Measurements from ENCODE around the gene PROM2.

The PROM2 gene

DNA sequence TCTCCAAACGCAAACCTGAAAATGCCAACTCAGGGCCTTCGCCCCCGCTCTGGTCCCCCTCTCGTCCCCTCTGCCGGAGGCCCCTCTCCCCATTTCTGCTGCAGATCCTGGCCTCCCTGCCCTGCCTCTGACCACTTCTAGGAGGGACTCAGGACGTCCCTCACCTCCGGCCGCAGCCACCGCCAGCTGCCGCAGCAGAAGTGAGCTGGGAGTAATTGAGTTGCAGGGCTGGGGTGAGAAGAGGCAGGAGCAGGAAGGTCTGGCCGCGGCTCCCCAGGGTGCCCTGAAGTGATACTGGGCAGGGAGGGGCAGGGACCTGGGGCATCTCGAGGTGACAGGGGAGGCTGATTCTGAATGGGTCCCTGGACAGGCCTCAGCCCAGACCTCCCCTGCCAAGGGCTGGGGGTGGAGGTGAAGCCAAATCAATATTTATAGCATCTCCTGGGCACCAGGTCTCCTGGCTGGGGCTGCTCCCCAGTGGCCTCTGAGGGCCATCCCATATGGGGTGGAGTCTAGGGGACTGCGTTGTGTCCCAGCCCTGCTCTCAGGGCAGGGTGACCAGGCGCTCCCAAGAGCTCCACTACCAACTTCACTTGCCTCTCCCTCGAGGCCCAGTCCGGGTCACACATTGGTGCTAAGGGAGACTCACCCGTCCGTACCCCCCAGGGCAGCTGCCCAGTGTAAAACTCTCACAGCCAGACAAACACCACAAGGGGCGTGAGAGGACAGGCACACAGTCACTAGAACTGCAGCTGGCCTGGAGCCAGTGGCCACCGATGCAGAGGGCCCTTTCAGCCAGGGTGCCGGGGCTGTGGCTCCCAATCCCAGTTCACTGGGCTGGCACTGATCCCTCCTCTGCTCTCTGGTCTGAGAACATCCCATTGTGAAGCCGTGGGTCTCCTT is 55.9 kb downstream of the PROM2 start:
- Histone ChIP-seq H3K9ac (ENCODE audit: low read length) (no peak overlapping the region), H4K20me1 (ENCODE audit: low read depth, low read length) (no peaks in the 10 kb centered on the region), H3K27ac (ENCODE audit: low read depth, low read length) (no peak overlapping the region), H3K36me3 (ENCODE audit: low read length) (no peaks in the 10 kb centered on the region), H3K9me3 (ENCODE audit: insufficient read depth, low read length) (no peaks in the 10 kb centered on the region), H3K4me3 (ENCODE audit: insufficient read depth, low read length, poor library complexity, severe bottlenecking) (no peak overlapping the region), H3K27me3 (ENCODE audit: low read length) (no peaks in the 10 kb centered on the region), H3F3A (ENCODE audit: insufficient read depth) (no peaks in the 10 kb centered on the region), H3K9me2 (replicated peaks; ENCODE audit: insufficient read depth, low read length) (no peaks in the 10 kb centered on the region), H3K79me2 (ENCODE audit: insufficient read depth, low read length) (no peaks in the 10 kb centered on the region), H2AFZ (ENCODE audit: low read depth, low read length, severe bottlenecking) (no peak overlapping the region), H3K4me2 (ENCODE audit: low read depth, low read length, poor library complexity, severe bottlenecking) (no peak overlapping the region)
- TF ChIP-seq EZH2phosphoT487 (conservative IDR thresholded peaks at IDR 0.05; ENCODE audit: low read length), result no peak
- TF ChIP-seq, protein P1, sequence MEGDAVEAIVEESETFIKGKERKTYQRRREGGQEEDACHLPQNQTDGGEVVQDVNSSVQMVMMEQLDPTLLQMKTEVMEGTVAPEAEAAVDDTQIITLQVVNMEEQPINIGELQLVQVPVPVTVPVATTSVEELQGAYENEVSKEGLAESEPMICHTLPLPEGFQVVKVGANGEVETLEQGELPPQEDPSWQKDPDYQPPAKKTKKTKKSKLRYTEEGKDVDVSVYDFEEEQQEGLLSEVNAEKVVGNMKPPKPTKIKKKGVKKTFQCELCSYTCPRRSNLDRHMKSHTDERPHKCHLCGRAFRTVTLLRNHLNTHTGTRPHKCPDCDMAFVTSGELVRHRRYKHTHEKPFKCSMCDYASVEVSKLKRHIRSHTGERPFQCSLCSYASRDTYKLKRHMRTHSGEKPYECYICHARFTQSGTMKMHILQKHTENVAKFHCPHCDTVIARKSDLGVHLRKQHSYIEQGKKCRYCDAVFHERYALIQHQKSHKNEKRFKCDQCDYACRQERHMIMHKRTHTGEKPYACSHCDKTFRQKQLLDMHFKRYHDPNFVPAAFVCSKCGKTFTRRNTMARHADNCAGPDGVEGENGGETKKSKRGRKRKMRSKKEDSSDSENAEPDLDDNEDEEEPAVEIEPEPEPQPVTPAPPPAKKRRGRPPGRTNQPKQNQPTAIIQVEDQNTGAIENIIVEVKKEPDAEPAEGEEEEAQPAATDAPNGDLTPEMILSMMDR (IDR thresholded peaks at IDR 0.05; ENCODE audit: insufficient read depth, low read length, poor library complexity, severe bottlenecking), result no peak

DNA sequence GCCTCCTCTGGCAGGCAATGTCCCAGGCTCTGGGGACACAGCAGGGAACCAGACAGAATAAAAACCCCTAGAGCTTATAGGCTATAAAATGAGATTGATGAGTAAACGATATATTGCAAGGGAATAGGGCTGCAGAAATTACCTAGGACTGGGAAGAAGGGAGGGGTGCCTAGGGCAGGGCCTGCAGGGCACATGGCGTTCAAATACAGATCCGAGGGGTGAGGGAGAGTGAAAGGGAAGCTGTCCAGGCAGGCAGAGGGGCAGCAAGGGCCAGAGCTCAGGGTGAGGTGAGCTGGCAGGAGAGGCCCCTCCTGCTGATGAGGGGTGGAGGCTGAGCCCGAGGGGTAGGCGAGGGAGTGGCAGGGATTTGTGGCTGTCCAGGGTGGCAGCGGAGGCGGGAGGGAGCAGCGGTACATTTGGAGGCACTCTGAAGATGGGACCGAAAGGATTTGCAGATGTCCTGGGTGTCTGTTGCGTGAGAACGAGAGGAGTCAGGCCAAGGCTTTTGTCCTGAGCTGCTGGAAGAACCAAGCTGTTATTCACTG is 56.6 kb downstream of the PROM2 start:
- Histone ChIP-seq H3K27me3 (ENCODE audit: low read length) (no peaks in the 10 kb centered on the region), H3K9me3 (ENCODE audit: insufficient read depth, low read length) (no peaks in the 10 kb centered on the region), H4K20me1 (ENCODE audit: low read depth, low read length) (no peaks in the 10 kb centered on the region), H3K27ac (ENCODE audit: low read depth, low read length) (no peak overlapping the region), H2AFZ (ENCODE audit: low read depth, low read length, severe bottlenecking) (no peak overlapping the region), H3K9ac (ENCODE audit: low read length) (no peak overlapping the region), H3K79me2 (ENCODE audit: insufficient read depth, low read length) (no peaks in the 10 kb centered on the region), H3K9me2 (replicated peaks; ENCODE audit: insufficient read depth, low read length) (no peaks in the 10 kb centered on the region), H3K4me3 (ENCODE audit: insufficient read depth, low read length, poor library complexity, severe bottlenecking) (no peak overlapping the region), H3K36me3 (ENCODE audit: low read length) (no peaks in the 10 kb centered on the region), H3K4me2 (ENCODE audit: low read depth, low read length, poor library complexity, severe bottlenecking) (no peak overlapping the region), H3F3A (ENCODE audit: insufficient read depth) (no peaks in the 10 kb centered on the region)
- TF ChIP-seq EZH2phosphoT487 (conservative IDR thresholded peaks at IDR 0.05; ENCODE audit: low read length), result no peak
- TF ChIP-seq, protein P1 (IDR thresholded peaks at IDR 0.05; ENCODE audit: insufficient read depth, low read length, poor library complexity, severe bottlenecking), result no peak

DNA sequence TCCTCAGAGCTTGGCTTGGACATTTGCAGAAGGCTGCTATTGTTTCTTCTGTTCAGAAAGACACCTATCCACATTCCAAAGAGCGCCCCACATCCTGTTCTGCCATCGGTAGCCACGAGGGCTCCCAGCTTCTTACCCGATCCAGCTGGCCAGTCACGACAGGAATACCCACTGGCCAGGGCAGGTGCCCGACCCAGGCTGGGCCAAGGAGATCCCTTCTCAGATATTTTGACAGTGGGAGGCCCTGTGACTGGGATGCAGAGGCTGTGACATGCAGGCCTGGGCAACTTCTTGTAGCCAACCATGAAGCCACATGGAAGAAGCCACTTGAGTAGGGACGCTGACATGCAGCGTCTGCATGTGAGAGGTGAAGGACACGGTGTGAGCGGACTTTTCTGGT is 57.4 kb downstream of the PROM2 start:
- H2AFZ ChIP-seq (ENCODE audit: low read depth, low read length, severe bottlenecking), result no peak overlapping the region
- no peaks in the 10 kb centered on the region for H3K9me3 ChIP-seq (ENCODE audit: insufficient read depth, low read length)

More for the DNA sequence above, 57.4 kb downstream of the PROM2 start:
- Histone ChIP-seq H3K27ac (ENCODE audit: low read depth, low read length) (no peak overlapping the region), H3K27me3 (ENCODE audit: low read length) (no peaks in the 10 kb centered on the region), H3K4me3 (ENCODE audit: insufficient read depth, low read length, poor library complexity, severe bottlenecking) (no peak overlapping the region), H3K79me2 (ENCODE audit: insufficient read depth, low read length) (no peaks in the 10 kb centered on the region), H3K36me3 (ENCODE audit: low read length) (no peaks in the 10 kb centered on the region), H3K9ac (ENCODE audit: low read length) (no peak overlapping the region), H3F3A (ENCODE audit: insufficient read depth) (no peaks in the 10 kb centered on the region), H3K4me2 (ENCODE audit: low read depth, low read length, poor library complexity, severe bottlenecking) (no peak overlapping the region), H3K9me2 (replicated peaks; ENCODE audit: insufficient read depth, low read length) (no peaks in the 10 kb centered on the region), H4K20me1 (ENCODE audit: low read depth, low read length) (no peaks in the 10 kb centered on the region)
- TF ChIP-seq EZH2phosphoT487 (conservative IDR thresholded peaks at IDR 0.05; ENCODE audit: low read length), result no peak
- TF ChIP-seq, protein P1 (IDR thresholded peaks at IDR 0.05; ENCODE audit: insufficient read depth, low read length, poor library complexity, severe bottlenecking), result no peak

Data from SU-DHL-6 (cell line).